Measurements from ENCODE around the gene MSRB3.

Gene MSRB3

GRCh38 chr12:65387396-65387795 is 108.9 kb downstream of the MSRB3 start:
- ATAC-seq (ENCODE audit: low read depth) = no peak
- no peak for TF ChIP-seq CTCF (IDR thresholded peaks at IDR 0.05; ENCODE audit: poor library complexity, severe bottlenecking)
- no peaks in the 10 kb centered on the region for H3K9me3 ChIP-seq (ENCODE audit: severe bottlenecking)
- no peaks in the 10 kb centered on the region for H3K36me3 ChIP-seq (ENCODE audit: low read depth)
- no peak for DNase-seq (ENCODE audit: low spot score)
- no peaks in the 10 kb centered on the region for H3K4me1 ChIP-seq (ENCODE audit: insufficient read depth, poor library complexity, severe bottlenecking)
- H3K4me3 ChIP-seq (ENCODE audit: severe bottlenecking) = no peak overlapping the region
- H3K27me3 ChIP-seq (ENCODE audit: insufficient read depth, poor library complexity, severe bottlenecking) = no peaks in the 10 kb centered on the region
- no peak overlapping the region for H3K27ac ChIP-seq (ENCODE audit: poor library complexity, severe bottlenecking)

DNA sequence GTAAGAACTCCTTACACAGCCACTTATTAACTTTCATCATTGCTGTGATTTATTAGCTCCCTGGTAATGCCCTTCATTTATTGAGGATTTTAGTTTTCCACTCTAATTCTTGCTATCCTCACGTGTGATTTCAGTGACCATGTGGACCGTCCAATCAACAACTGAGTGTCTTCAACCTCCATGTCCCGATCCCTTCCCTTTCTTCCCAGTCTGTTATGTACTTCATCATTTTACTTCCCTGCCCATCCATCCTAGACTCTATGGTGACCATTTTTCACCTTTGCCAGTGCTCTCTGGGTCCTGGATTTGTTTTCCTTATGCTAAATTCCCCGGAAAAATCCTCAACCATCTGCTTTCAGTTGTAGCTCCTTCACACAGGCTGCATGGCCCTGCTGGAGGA is 111.0 kb downstream of the MSRB3 start:
- Histone ChIP-seq H3K9me3 (ENCODE audit: severe bottlenecking) (peaks cover 7% of the 10 kb centered on the region), H3K4me1 (ENCODE audit: insufficient read depth, poor library complexity, severe bottlenecking) (no peaks in the 10 kb centered on the region), H3K27ac (ENCODE audit: poor library complexity, severe bottlenecking) (no peak overlapping the region), H3K4me3 (ENCODE audit: severe bottlenecking) (no peak overlapping the region), H3K27me3 (ENCODE audit: insufficient read depth, poor library complexity, severe bottlenecking) (no peaks in the 10 kb centered on the region), H3K36me3 (ENCODE audit: low read depth) (no peaks in the 10 kb centered on the region)
- no peak for TF ChIP-seq CTCF (IDR thresholded peaks at IDR 0.05; ENCODE audit: poor library complexity, severe bottlenecking)
- DNase-seq (ENCODE audit: low spot score) = no peak
- ATAC-seq (ENCODE audit: low read depth) = no peak

DNA sequence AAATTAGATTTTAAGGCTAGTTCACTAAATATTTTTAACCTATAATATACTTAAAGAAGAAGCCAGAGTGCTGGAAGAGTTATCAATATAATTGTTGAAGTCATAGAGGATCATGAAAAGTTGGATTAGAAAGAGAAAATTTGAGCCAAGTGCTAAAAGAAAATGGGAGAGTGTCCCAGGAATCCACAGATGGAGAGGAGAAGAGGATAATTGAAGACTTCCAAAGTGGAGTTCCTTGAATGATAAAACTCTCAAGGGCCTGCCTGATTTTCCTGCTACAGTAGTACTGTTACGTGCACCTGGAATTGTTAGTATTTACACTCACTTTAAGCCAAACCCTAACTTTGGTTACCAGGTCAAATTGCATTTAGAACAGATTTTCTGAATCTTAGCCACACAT is 113.2 kb downstream of the MSRB3 start:
- DNase-seq (ENCODE audit: low spot score) = no peak
- H3K36me3 ChIP-seq (ENCODE audit: low read depth) = no peaks in the 10 kb centered on the region
- ATAC-seq (ENCODE audit: low read depth) = no peak
- peaks cover 7% of the 10 kb centered on the region for H3K9me3 ChIP-seq (ENCODE audit: severe bottlenecking)
- TF ChIP-seq CTCF (IDR thresholded peaks at IDR 0.05; ENCODE audit: poor library complexity, severe bottlenecking) = no peak
- H3K27ac ChIP-seq (ENCODE audit: poor library complexity, severe bottlenecking) = no peak overlapping the region
- H3K4me1 ChIP-seq (ENCODE audit: insufficient read depth, poor library complexity, severe bottlenecking) = no peaks in the 10 kb centered on the region
- no peak overlapping the region for H3K4me3 ChIP-seq (ENCODE audit: severe bottlenecking)
- no peaks in the 10 kb centered on the region for H3K27me3 ChIP-seq (ENCODE audit: insufficient read depth, poor library complexity, severe bottlenecking)

GRCh38 chr12:65392491-65392890 is 114.0 kb downstream of the MSRB3 start:
- Histone ChIP-seq H3K4me1 (ENCODE audit: insufficient read depth, poor library complexity, severe bottlenecking) (no peaks in the 10 kb centered on the region), H3K36me3 (ENCODE audit: low read depth) (no peaks in the 10 kb centered on the region), H3K27me3 (ENCODE audit: insufficient read depth, poor library complexity, severe bottlenecking) (no peaks in the 10 kb centered on the region), H3K4me3 (ENCODE audit: severe bottlenecking) (no peak overlapping the region), H3K27ac (ENCODE audit: poor library complexity, severe bottlenecking) (no peak overlapping the region), H3K9me3 (ENCODE audit: severe bottlenecking) (peaks cover 7% of the 10 kb centered on the region)
- no peak for DNase-seq (ENCODE audit: low spot score)
- ATAC-seq (ENCODE audit: low read depth) = no peak
- TF ChIP-seq CTCF (IDR thresholded peaks at IDR 0.05; ENCODE audit: poor library complexity, severe bottlenecking) = no peak

DNA sequence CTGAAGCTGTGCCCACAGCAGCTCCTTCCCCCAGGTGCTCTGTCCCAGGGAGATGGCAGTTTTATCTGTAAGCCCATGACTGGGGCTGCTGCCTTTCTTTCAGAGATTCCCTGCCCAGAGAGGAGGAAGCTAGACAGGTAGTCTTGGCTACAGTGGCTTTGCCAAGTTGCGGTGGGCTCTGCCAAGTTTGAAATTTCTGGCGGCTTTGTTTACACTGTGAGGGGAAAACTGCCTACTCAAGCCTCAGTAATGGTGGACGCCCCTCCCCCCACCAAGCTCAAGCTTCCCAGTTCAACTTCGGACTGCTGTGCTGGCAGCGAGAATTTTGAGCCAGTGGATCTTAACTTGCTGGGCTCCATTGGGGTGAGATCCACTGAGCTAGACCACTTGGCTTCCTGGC is 124.7 kb downstream of the MSRB3 start:
- no peaks in the 10 kb centered on the region for H3K4me1 ChIP-seq (ENCODE audit: insufficient read depth, poor library complexity, severe bottlenecking)
- no peaks in the 10 kb centered on the region for H3K9me3 ChIP-seq (ENCODE audit: severe bottlenecking)
- ATAC-seq (ENCODE audit: low read depth) = no peak
- no peaks in the 10 kb centered on the region for H3K27me3 ChIP-seq (ENCODE audit: insufficient read depth, poor library complexity, severe bottlenecking)
- no peak for DNase-seq (ENCODE audit: low spot score)
- TF ChIP-seq CTCF (IDR thresholded peaks at IDR 0.05; ENCODE audit: poor library complexity, severe bottlenecking) = no peak
- H3K36me3 ChIP-seq (ENCODE audit: low read depth) = no peaks in the 10 kb centered on the region
- no peak overlapping the region for H3K27ac ChIP-seq (ENCODE audit: poor library complexity, severe bottlenecking)
- no peak overlapping the region for H3K4me3 ChIP-seq (ENCODE audit: severe bottlenecking)
